ENCODE measurements around the gene TLCD3A. TPM values are rescaled to one million over a fixed set of nuclear protein-coding genes. Genes with fewer than 3 reads are reported as not detected.

The TLCD3A gene
- total and polyA plus RNA-seq, 9 of the 15 experiments (the other 6 are each of a cell fraction or from before 2014, with no cell fraction given) = 1.3 to 13.5 (median 7.3) TPM

DNA sequence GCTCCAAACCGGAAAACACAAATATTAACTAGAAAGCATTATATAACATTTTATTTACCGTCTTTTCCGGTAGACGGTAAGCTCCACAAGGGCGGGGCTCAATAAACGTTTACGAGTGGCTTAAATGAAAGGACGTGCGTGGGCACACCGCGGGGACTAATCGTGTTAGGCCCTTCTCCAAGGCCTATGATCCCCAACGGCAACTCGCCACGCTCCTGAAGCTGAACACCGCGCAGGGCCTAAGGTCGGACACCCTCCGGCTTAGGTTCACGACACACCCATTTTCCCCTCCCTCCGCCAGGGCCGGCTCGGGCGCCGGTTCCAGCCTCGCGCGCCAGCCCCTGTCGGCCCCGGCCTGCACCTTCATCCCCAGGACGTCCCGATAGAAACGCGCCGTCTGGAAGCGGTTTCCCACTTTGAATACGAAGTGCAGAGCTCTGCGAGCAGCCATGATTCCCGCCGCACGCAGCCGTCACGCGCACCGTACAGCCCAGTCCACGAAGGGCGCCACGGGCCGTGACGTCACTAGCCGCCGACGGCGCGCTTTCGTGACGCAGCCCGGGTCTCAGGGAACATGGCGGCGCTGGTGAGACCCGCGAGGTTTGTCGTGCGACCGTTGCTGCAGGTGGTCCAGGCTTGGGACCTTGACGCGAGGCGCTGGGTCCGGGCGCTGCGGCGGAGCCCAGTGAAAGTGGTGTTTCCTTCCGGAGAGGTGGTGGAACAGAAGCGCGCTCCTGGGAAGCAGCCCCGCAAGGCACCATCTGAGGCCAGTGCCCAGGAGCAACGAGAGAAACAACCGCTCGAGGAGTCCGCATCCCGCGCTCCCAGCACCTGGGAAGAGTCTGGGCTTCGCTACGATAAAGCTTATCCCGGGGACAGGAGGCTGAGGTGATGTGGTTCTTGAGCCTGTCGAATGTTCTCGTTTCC is 49.7 kb downstream of the TLCD3A start, which contains the start of the genes GLOD4 and MRM3 (continued):
- 0 out of 2 replicates have a peak, but pooled peaks have one; percentile 44 for TF ChIP-seq NR2C1 (IDR thresholded peaks at IDR 0.05)
- peak; percentile 47 for TF ChIP-seq NR2C1 (tag; IDR thresholded peaks at IDR 0.05)
- no peak for TF ChIP-seq SLC30A9 (CRISPR knock-in tag; IDR thresholded peaks at IDR 0.05)
- TF ChIP-seq LEF1 (IDR thresholded peaks at IDR 0.05) = no peak
- TF ChIP-seq ZBTB40 (IDR thresholded peaks at IDR 0.05) = peak; percentile 16; the same call in 1 of the 2 replicates
- no peak for TF ChIP-seq ZBTB40 (CRISPR knock-in tag; IDR thresholded peaks at IDR 0.05)
- TF ChIP-seq TGIF2 (CRISPR knock-in tag; IDR thresholded peaks at IDR 0.05) = 0 out of 2 replicates have a peak, but pooled peaks have one; percentile 40
- TF ChIP-seq NBN (IDR thresholded peaks at IDR 0.05; ENCODE audit: low read depth) = peak; percentile 93
- TF ChIP-seq EP300 (IDR thresholded peaks at IDR 0.05; ENCODE audit: low read length) = no peak
- TF ChIP-seq SMARCE1 (IDR thresholded peaks at IDR 0.05) = no peak
- TF ChIP-seq ZNF766 (CRISPR knock-in tag; conservative IDR thresholded peaks at IDR 0.05) = peak; percentile 58; the same call in 1 of the 2 replicates
- no peak for TF ChIP-seq ZNF3 (CRISPR knock-in tag; IDR thresholded peaks at IDR 0.05)
- TF ChIP-seq HDAC1 (IDR thresholded peaks at IDR 0.05) = peak in 1 of 2 experiments; percentile 97; a peak in 2 of 4 replicates
- no peak for TF ChIP-seq SMAD3 (CRISPR knock-in tag; conservative IDR thresholded peaks at IDR 0.05)
- TF ChIP-seq GATAD2B (IDR thresholded peaks at IDR 0.05; ENCODE audit: borderline replicate concordance) = 0 out of 2 replicates have a peak, but pooled peaks have one; percentile 17
- peak; percentile 57 for TF ChIP-seq KDM5B (IDR thresholded peaks at IDR 0.05; ENCODE audit: insufficient replicate concordance, low read depth, low read length)
- TF ChIP-seq ZNF780A (CRISPR knock-in tag; IDR thresholded peaks at IDR 0.05) = no peak
- TF ChIP-seq TRIM28 (IDR thresholded peaks at IDR 0.05) = no peak
- no peak for TF ChIP-seq CBX5 (IDR thresholded peaks at IDR 0.05; ENCODE audit: borderline replicate concordance, low read depth)
- TF ChIP-seq RAD51 (IDR thresholded peaks at IDR 0.05; ENCODE audit: borderline replicate concordance, low read depth) = 0 out of 2 replicates have a peak, but pooled peaks have one; percentile 13
- TF ChIP-seq GABPB1 (CRISPR knock-in tag; IDR thresholded peaks at IDR 0.05) = peak; percentile 42
- no peak for TF ChIP-seq FIP1L1 (IDR thresholded peaks at IDR 0.05; ENCODE audit: low read depth, low read length, poor library complexity, severe bottlenecking)

Measured in K562 (cell line).